Heart left ventricle (tissue), 16 donors: ENCODE measurements around the gene CELF4. TPM values are rescaled to one million over a fixed set of nuclear protein-coding genes. Genes with fewer than 3 reads are reported as not detected.

Source experiments
- ATAC-seq, 4 donors: fragments of 200-7000 bp; cut with Tn5 transposase; one replicate each; pipeline ENCODE4 v1.9.1; 2020 to 2022; ENCODE audit warnings: moderate library complexity in 4 of 4, mild to moderate bottlenecking in 3 of 4, moderate number of reproducible peaks in 1 of 4
- DNase-seq, 5 donors: peaks; one replicate each; pipeline ENCODE4 v3.0.0-alpha.2; 2020
- H3K27ac ChIP-seq, 12 donors: fragments of 200-600 bp; sonication (generic) in 4 of 12; one replicate each; pipeline versions ENCODE4 v1.5.0 to v1.8.0; 2016 to 2022; ENCODE audit warnings: mild to moderate bottlenecking in 2 of 12
- H3K27me3 ChIP-seq, 9 donors: fragments of 200-600 bp; sonication (generic) in 2 of 9; one replicate each; pipeline versions ENCODE4 v1.5.1 to v1.8.0; 2016 to 2022; ENCODE audit warnings: mild to moderate bottlenecking in 3 of 9
- H3K36me3 ChIP-seq, 9 donors: fragments of 200-600 bp; sonication (generic) in 2 of 9; one replicate each; pipeline versions ENCODE4 v1.5.0 to v1.8.0; 2018 to 2022; ENCODE audit warnings: mild to moderate bottlenecking in 2 of 9
- H3K4me1 ChIP-seq, 12 donors: fragments of 200-600 bp; sonication (generic) in 4 of 12; one replicate each; pipeline versions ENCODE4 v1.5.0 to v1.8.0; 2016 to 2022; ENCODE audit warnings: mild to moderate bottlenecking in 3 of 12
- H3K4me3 ChIP-seq, 12 donors: fragments of 200-600 bp; sonication (generic) in 4 of 12; one replicate each; pipeline versions ENCODE4 v1.5.0 to v1.8.0; 2017 to 2022; ENCODE audit warnings: mild to moderate bottlenecking in 9 of 12, moderate library complexity in 4 of 12
- H3K9me3 ChIP-seq, 12 donors: fragments of 200-600 bp; sonication (generic) in 4 of 12; one replicate each; pipeline versions ENCODE4 v1.5.0 to v1.8.0; 2016 to 2022; ENCODE audit warnings: mild to moderate bottlenecking in 1 of 12
- POLR2A ChIP-seq, 2 donors: fragments of 450-650 bp; IDR thresholded peaks; one replicate each; pipeline ENCODE4 v1.6.1; 2017; ENCODE audit warnings: antibody characterized with exemption in 2 of 2, mild to moderate bottlenecking in 2 of 2, moderate library complexity in 2 of 2
- WGBS, 4 donors: extraction: QIAGEN DNeasy Blood & Tissue Kit in 2 of 4; methylation state at CpG; one replicate each; pipeline versions ENCODE4 v1.1.5 to v1.1.7; 2013 to 2018; 5-methylcytosine and 5-hydroxymethylcytosine counted together
- intact Hi-C, 10 donors: fragments of 100-400 bp; cut with DNase I; formaldehyde crosslinking; loops; one replicate each; pipeline versions ENCODE4 v1.11.1 to v1.14.2; 2022
- polyA plus RNA-seq, 2 donors: library from polyadenylated mRNA; stranded (reverse); fragments of 200-250 nt; gene quantifications; one replicate each; pipeline ENCODE4 v1.2.3, GENCODE V29; 2013
- total RNA-seq, 9 donors: library from RNA; depleted of rRNA in 2 of 9; stranded (reverse); fragments of >200 nt in 2 of 9; fragmentation: NEBNext Ultra II Directional in 3 of 9; extraction: Animal tissue kit (Norgen Biotek cat#: 25700) in 3 of 9; gene quantifications; one replicate each; pipeline versions ENCODE4 v1.1.0 to v1.2.4, GENCODE V29; 2016 to 2023
- TF ChIP-seq, protein P1 (sequence below), 12 donors: fragments of 200-600 bp; sonication (generic) in 4 of 12; IDR thresholded peaks; one replicate each; pipeline versions ENCODE4 v1.5.0 to v1.8.0; 2018 to 2022; ENCODE audit warnings: antibody characterized with exemption in 12 of 12, mild to moderate bottlenecking in 5 of 12
- donor health status: ischemic (EF 13 %, LVEDD 7.1; RV severe dilation, severe dysfunction).
- donor health status: healthy with polysubstance abuse.
- donor health status: DM: no; HTN: yes; CAD: no.
- donor health status: DM: no; HTN: no; CAD: no.
- donor health status: ischemic (EF 25% LVEDD 6.9; RV normal size, moderate dysfunction).
- donor health status: ischemic (EF 25% LVEDD 5.7; RV mildly dilated, moderate dysfunction).
- donor health status: healthy.
- donor health status: DM: yes; HTN: yes; CAD: no.
- donor health status: ischemic (EF 35%, LVEDD 5.7; RV mildly dilated, moderate dysfunction).
- donor health status: nonischemic (EF 11% LVEDD 7.7; RV severe dilation, severe dysfunction).
- donor health status: DM: yes; HTN: yes; CAD: no.
- donor health status: PGD.
- donor health status: ischemic (EF 29% LVEDD 5.4; RV normal size, mild dysfunction).
- donor health status: nonischemic (EF 23%, LVEDD 6.1; RV moderate dilation, normal function).

CELF4 gene
- total and polyA plus RNA-seq, 11 donors, result 0.11 to 0.67 (median 0.40) TPM; not detected in 3

GRCh38 chr18:37533647-37534584 is 31.7 kb downstream of the CELF4 start:
- no peak for ATAC-seq
- Histone ChIP-seq H3K27me3 (peaks cover 2 to 55% (median 14%) of the 10 kb centered on the region in 9 donors), H3K9me3 (no peaks in the 10 kb centered on the region), H3K4me3 (no peak overlapping the region), H3K36me3 (no peaks in the 10 kb centered on the region), H3K4me1 (peaks cover 0 to 19% (median 6%) of the 10 kb centered on the region in 12 donors), H3K27ac (no peak overlapping the region)
- TF ChIP-seq, protein P1, sequence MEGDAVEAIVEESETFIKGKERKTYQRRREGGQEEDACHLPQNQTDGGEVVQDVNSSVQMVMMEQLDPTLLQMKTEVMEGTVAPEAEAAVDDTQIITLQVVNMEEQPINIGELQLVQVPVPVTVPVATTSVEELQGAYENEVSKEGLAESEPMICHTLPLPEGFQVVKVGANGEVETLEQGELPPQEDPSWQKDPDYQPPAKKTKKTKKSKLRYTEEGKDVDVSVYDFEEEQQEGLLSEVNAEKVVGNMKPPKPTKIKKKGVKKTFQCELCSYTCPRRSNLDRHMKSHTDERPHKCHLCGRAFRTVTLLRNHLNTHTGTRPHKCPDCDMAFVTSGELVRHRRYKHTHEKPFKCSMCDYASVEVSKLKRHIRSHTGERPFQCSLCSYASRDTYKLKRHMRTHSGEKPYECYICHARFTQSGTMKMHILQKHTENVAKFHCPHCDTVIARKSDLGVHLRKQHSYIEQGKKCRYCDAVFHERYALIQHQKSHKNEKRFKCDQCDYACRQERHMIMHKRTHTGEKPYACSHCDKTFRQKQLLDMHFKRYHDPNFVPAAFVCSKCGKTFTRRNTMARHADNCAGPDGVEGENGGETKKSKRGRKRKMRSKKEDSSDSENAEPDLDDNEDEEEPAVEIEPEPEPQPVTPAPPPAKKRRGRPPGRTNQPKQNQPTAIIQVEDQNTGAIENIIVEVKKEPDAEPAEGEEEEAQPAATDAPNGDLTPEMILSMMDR (IDR thresholded peaks at IDR 0.05), result no peak
- TF ChIP-seq POLR2A (IDR thresholded peaks at IDR 0.05), result no peak
- no peak for DNase-seq
- WGBS, 4 donors, result 79 to 82% (median 81%) methylated on average over 22 of the region's 22 CpGs
- intact Hi-C loops, result loop anchor here in 2 of 10 donors (10.0 kb wide), 2 partner anchors 49 to 189 kb away; no protein-coding TSS in a partner anchor

DNA sequence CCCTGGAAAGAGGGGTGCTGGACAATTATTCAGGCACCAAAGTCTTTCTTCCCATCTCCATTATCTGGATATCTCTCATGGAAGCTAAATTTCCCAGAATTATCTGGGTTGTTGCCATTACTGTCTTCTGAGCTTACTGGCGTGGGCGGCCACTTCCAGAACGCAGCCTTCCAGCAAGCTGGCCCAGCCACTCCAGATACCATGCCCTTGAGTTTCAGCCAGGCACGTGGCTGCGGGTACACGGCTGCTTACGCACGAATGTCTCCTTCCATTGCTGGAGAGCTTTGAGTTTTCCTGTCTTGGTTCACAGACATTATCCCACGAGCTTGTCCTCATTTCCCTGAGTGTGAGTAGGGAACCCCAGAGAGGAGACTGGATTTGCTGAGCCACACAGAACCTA is 32.7 kb downstream of the CELF4 start:
- Histone ChIP-seq H3K27ac (no peak overlapping the region), H3K4me1 (peaks cover 0 to 19% (median 6%) of the 10 kb centered on the region in 12 donors), H3K27me3 (peaks cover 0 to 45% (median 9%) of the 10 kb centered on the region in 9 donors), H3K9me3 (no peaks in the 10 kb centered on the region), H3K4me3 (no peak overlapping the region), H3K36me3 (no peaks in the 10 kb centered on the region)
- DNase-seq (no peak), ATAC-seq (peak in 1 of 4 donors; percentile 10)
- intact Hi-C loops, result loop anchor here in 2 of 10 donors (10.0 kb wide), 2 partner anchors 48 to 188 kb away; no protein-coding TSS in a partner anchor
- 74 to 86% (median 80%) methylated on average over 9 of the region's 9 CpGs for WGBS, 4 donors
- no peak for TF ChIP-seq POLR2A (IDR thresholded peaks at IDR 0.05)
- TF ChIP-seq, protein P1 (IDR thresholded peaks at IDR 0.05), result no peak

GRCh38 chr18:37529863-37530262 is 35.7 kb downstream of the CELF4 start:
- Histone ChIP-seq H3K36me3 (no peaks in the 10 kb centered on the region), H3K27me3 (peaks cover 2 to 42% (median 9%) of the 10 kb centered on the region in 9 donors), H3K4me1 (peaks cover 0 to 19% (median 6%) of the 10 kb centered on the region in 12 donors), H3K27ac (no peak overlapping the region), H3K4me3 (no peak overlapping the region), H3K9me3 (no peaks in the 10 kb centered on the region)
- WGBS, 4 donors, result 36 to 47% (median 39%) methylated on average over 4 of the region's 4 CpGs
- no peak for TF ChIP-seq POLR2A (IDR thresholded peaks at IDR 0.05)
- TF ChIP-seq, protein P1 (IDR thresholded peaks at IDR 0.05), result peak in 1 of 12 donors; percentile 6
- peak in 3 of 5 donors; percentile 29 to 32 (median 32) for DNase-seq
- ATAC-seq, result peak in 3 of 4 donors; percentile 54 to 81 (median 73)
- intact Hi-C loops, result loop anchor here in 2 of 10 donors (10.0 kb wide), 2 partner anchors 45 to 185 kb away; no protein-coding TSS in a partner anchor

GRCh38 chr18:37529296-37529695 is 36.3 kb downstream of the CELF4 start:
- H3K36me3 ChIP-seq, result no peaks in the 10 kb centered on the region
- ATAC-seq (no peak), DNase-seq (peak in 1 of 5 donors; percentile 5)
- H3K27me3 ChIP-seq, result peaks cover 5 to 47% (median 14%) of the 10 kb centered on the region in 9 donors
- 77 to 84% (median 80%) methylated on average over 6 of the region's 6 CpGs for WGBS, 4 donors
- TF ChIP-seq, protein P1 (IDR thresholded peaks at IDR 0.05), result no peak
- no peak for TF ChIP-seq POLR2A (IDR thresholded peaks at IDR 0.05)
- H3K9me3 ChIP-seq, result no peaks in the 10 kb centered on the region
- H3K4me3 ChIP-seq, result no peak overlapping the region
- intact Hi-C loops, result no loop called here
- H3K4me1 ChIP-seq, result peaks cover 0 to 19% (median 6%) of the 10 kb centered on the region in 12 donors
- H3K27ac ChIP-seq, result no peak overlapping the region
